AG09319 (cell line): ENCODE data around the gene CPA1.
A peak's percentile ranks its signal among the peaks of the same experiment; 100 is the strongest.

Source experiments
- DNase-seq: peaks from one replicate; pipeline ENCODE4 v3.0.0-alpha.2; 2010; ENCODE audit warnings: low read depth; ENCODE audit errors: extremely low read depth
- TF ChIP-seq, protein P1 (sequence below): IDR thresholded peaks from 2 replicates; pipeline ENCODE4 v1.5.1; 2011; ENCODE audit warnings: low read depth, mild to moderate bottlenecking, inconsistent platforms, low read length, moderate library complexity

CPA1 gene

DNA sequence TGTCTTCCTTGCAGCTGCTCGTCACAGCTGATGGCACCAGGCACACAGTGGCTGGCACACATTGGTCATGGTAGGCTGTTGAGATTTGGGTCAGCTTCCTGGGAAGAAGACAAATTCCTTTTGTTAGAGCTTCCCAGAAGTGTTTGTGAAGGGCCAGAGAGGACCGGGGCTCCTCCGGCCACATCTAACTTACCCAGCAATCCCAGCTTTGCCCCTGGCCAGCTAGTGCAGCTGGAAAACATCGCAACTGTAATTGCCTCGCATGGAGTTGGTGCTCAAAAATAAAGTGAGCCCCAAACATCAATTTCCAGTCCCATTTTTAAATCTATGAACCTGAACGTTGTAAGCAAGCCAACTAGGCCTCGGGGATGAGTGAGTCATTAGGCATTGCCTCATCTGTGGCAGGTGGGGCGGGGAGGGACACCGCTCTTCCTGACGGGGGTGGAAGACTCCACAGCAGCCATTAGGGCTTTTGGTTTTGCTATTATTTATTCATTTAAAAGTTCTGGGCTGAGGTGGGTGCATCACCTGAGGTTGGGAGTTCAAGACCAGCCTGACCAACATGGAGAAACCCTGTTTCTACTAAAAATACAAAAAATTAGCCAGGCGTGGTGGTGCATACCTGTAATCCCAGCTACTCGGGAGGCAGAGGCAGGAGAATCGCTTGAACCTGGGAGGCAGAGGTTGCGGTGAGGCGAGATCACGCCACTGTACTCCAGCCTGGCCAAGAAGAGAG, 23.2 kb upstream of the CPA1 start:
- peak; percentile 64 for DNase-seq
- TF ChIP-seq, protein P1, sequence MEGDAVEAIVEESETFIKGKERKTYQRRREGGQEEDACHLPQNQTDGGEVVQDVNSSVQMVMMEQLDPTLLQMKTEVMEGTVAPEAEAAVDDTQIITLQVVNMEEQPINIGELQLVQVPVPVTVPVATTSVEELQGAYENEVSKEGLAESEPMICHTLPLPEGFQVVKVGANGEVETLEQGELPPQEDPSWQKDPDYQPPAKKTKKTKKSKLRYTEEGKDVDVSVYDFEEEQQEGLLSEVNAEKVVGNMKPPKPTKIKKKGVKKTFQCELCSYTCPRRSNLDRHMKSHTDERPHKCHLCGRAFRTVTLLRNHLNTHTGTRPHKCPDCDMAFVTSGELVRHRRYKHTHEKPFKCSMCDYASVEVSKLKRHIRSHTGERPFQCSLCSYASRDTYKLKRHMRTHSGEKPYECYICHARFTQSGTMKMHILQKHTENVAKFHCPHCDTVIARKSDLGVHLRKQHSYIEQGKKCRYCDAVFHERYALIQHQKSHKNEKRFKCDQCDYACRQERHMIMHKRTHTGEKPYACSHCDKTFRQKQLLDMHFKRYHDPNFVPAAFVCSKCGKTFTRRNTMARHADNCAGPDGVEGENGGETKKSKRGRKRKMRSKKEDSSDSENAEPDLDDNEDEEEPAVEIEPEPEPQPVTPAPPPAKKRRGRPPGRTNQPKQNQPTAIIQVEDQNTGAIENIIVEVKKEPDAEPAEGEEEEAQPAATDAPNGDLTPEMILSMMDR: no peak

DNA sequence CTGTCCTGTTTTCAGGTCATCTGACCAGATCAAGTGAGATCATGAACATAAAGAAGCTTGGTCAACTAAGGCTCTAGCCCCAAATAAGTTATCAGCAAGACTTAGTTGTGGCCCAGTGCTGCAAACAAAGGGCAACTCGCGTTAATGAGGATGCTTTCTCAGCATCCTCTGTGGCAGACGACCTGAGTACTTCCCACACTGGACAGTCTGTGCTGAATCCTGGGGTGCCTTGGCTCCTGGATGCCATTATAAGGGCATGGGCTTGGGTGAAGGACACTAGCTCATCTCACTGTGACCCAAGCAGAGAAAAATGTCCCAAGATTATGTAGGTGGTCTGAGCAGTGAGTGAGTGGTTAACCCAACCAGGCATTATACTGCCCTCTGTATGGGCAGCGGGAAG, 21.8 kb upstream of the CPA1 start:
- TF ChIP-seq, protein P1: no peak
- DNase-seq: no peak

DNA sequence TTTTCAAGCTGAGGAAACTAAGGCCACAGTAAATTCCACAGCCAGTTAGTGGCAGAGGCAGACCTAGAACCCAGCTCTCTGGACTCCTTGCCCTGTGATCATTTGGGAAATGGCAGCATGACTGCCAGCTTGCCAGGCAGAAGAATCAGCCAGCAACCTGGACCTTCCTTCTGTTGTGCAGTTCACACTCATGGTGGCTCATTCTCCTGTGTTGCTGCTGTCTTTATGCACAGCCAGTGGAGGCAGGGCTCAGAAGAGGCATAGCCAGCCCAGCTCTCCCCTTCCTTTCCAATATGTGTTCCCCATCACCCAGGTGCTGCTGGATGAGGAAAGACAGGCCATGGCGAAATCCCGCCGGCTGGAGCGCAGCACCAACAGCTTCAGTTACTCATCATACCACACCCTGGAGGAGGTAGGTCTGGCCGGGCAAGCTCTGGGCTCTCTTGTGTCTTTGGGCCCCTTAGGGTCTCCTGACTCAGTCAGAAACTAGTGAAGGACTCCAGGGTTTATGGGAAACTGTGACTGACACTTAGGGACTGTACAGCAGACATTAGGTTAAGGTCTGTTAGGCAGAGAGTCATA, 20.9 kb upstream of the CPA1 start:
- DNase-seq: no peak
- TF ChIP-seq, protein P1: no peak

DNA sequence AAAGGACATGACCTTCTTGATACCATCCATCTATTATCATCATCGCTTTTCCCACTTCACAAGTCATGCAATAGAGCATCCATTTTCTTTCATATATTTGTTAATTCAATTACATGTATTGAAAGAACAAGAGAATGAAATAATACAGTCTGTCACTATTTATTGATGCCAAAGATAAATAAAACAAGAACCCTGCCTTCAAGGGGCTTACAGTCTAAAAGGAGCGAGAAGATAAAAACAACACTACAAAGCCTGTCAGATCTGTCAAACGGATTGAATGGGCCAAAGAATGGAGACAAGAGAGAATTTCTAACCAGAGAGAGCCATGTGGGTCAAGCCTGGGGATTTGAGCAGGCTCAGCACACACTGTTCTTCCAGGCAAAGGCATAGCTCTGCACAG, 19.8 kb upstream of the CPA1 start:
- TF ChIP-seq, protein P1: no peak
- no peak for DNase-seq

DNA sequence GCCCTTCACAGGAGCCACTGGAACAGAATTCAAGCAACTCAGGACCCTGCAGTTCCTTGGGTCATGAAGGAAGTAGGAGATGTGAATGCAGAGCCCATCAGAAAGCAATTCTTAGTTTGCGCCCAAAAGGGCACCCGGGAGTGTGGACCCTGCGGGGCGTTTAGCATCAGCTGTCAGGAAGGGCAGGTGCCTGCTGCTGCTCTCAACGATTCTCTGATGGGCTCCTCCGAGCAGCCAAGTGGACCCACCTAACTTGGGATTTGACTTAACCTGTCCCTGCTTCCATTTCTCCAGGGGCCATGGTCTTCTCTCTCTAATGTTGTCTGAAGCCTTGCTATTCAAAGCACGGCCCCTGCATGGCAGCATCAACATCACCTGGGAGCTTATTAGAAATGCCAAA, 18.6 kb upstream of the CPA1 start:
- TF ChIP-seq, protein P1: no peak
- DNase-seq: no peak

DNA sequence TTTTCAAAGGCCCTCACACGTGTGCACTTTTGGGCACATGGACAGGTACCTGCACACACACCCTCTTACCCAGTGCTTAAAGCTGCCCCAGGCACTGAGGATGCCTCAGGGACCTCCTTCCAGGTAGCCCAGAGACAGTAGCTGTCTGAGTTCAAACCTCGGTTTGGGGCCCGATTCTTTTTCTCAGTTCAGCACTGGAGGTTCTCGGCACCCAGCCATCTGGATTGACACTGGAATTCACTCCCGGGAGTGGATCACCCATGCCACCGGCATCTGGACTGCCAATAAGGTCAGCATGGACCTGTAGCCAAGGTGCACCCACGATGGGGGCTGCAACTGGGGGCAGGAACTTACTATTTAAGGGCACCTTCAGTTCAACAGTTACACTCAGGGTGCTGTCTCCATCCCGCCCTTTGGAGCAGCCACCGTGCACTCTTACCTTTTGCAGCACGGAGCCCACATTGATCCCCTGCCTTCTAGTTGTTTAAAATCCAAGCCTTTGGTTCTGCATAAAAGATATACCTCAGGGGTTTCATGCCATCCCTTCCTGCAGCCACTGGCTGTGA, 18.0 kb upstream of the CPA1 start:
- no peak for DNase-seq
- TF ChIP-seq, protein P1: no peak
